ENCODE measurements around the gene ZNF627. TPM values are rescaled to one million over a fixed set of nuclear protein-coding genes. Genes with fewer than 3 reads are reported as not detected.
A peak's percentile ranks its signal among the peaks of the same experiment; 100 is the strongest.
"Not testable (repeated sequence)": the region's sequence is repeated elsewhere in the genome, so short reads cannot be mapped to it uniquely, and the experiment has no call there.

The ZNF627 gene
- total RNA-seq, 1 donor from 2014 or later, result 26.1 TPM

GRCh38 chr19:11612816-11613511 lies 15.7 kb downstream of the ZNF627 start:
- no peak overlapping the region for H3K4me3 Mint-ChIP-seq
- no peak overlapping the region for H3K27ac Mint-ChIP-seq
- no peak for DNase-seq (ENCODE audit: extremely low spot score, unreplicated experiment)
- peak; percentile 30 for TF ChIP-seq CTCF (conservative IDR thresholded peaks at IDR 0.05)
- H3K9me3 Mint-ChIP-seq, result peaks cover 15% of the 10 kb centered on the region
- no peaks in the 10 kb centered on the region for H3K4me1 Mint-ChIP-seq (ENCODE audit: unreplicated experiment)
- no peaks in the 10 kb centered on the region for H3K27me3 Mint-ChIP-seq
- H3K36me3 Mint-ChIP-seq, result peaks cover 63% of the 10 kb centered on the region

GRCh38 chr19:11617180-11618062 lies 20.1 kb downstream of the ZNF627 start:
- TF ChIP-seq CTCF (conservative IDR thresholded peaks at IDR 0.05), result no peak
- Mint-ChIP-seq H3K9me3 (peaks cover 24% of the 10 kb centered on the region), H3K4me1 (ENCODE audit: unreplicated experiment) (no peaks in the 10 kb centered on the region), H3K36me3 (peaks cover 75% of the 10 kb centered on the region), H3K4me3 (peak overlapping the region; percentile 36), H3K27ac (no peak overlapping the region), H3K27me3 (no peaks in the 10 kb centered on the region)
- no peak for DNase-seq (ENCODE audit: extremely low spot score, unreplicated experiment)

GRCh38 chr19:11620553-11620952 lies 23.3 kb downstream of the ZNF627 start:
- TF ChIP-seq CTCF (conservative IDR thresholded peaks at IDR 0.05), result no peak
- Mint-ChIP-seq H3K4me1 (ENCODE audit: unreplicated experiment) (peaks cover 14% of the 10 kb centered on the region), H3K36me3 (peaks cover 63% of the 10 kb centered on the region), H3K9me3 (peaks cover 25% of the 10 kb centered on the region), H3K27ac (no peak overlapping the region), H3K27me3 (peaks cover 23% of the 10 kb centered on the region), H3K4me3 (no peak overlapping the region)
- DNase-seq (ENCODE audit: extremely low spot score, unreplicated experiment), result no peak

GRCh38 chr19:11622401-11622800 lies 25.1 kb downstream of the ZNF627 start:
- not testable (repeated sequence) for DNase-seq (ENCODE audit: extremely low spot score, unreplicated experiment); H3K4me3 Mint-ChIP-seq
- H3K27me3 Mint-ChIP-seq, result peaks cover 37% of the 10 kb centered on the region
- peaks cover 54% of the 10 kb centered on the region for H3K36me3 Mint-ChIP-seq
- H3K4me1 Mint-ChIP-seq (ENCODE audit: unreplicated experiment), result peaks cover 14% of the 10 kb centered on the region
- H3K27ac Mint-ChIP-seq, result peak overlapping the region; percentile 56
- H3K9me3 Mint-ChIP-seq, result peaks cover 18% of the 10 kb centered on the region

GRCh38 chr19:11624069-11624463 lies 26.8 kb downstream of the ZNF627 start:
- H3K27me3 Mint-ChIP-seq, result peaks cover 37% of the 10 kb centered on the region

More at GRCh38 chr19:11624069-11624463, 26.8 kb downstream of the ZNF627 start:
- peaks cover 14% of the 10 kb centered on the region for H3K4me1 Mint-ChIP-seq (ENCODE audit: unreplicated experiment)
- H3K36me3 Mint-ChIP-seq, result peaks cover 38% of the 10 kb centered on the region
- peak overlapping the region; percentile 24 for H3K4me3 Mint-ChIP-seq
- H3K27ac Mint-ChIP-seq, result no peak overlapping the region
- DNase-seq (ENCODE audit: extremely low spot score, unreplicated experiment), result no peak
- H3K9me3 Mint-ChIP-seq, result peaks cover 8% of the 10 kb centered on the region
- no peak for TF ChIP-seq CTCF (conservative IDR thresholded peaks at IDR 0.05)
